Activated CD4-positive, alpha-beta memory T cell treated with anti-CD3 and anti-CD28 coated beads, Interleukin-2, amount 10 ng/mL, durations not matched to agents 7 days and 5 days (primary cell): ENCODE results near the gene ADORA1. TPM values are rescaled to one million over a fixed set of nuclear protein-coding genes. Genes with fewer than 3 reads are reported as not detected.
A peak's percentile ranks its signal among the peaks of the same experiment; 100 is the strongest.

ENCODE experiments used
- CTCF ChIA-PET: fragments of 350-600 bp; sonication (Branson Sonifier 250); formaldehyde crosslinking; loops from one replicate; lab custom pipeline; 2021; ENCODE audit warnings: antibody characterized with exemption, inconsistent platforms; lab: Charles Lee
- POLR2A ChIA-PET: fragments of 350-600 bp; sonication (Branson Sonifier 250); formaldehyde crosslinking; loops from one replicate; lab custom pipeline; 2021; ENCODE audit warnings: antibody characterized with exemption; lab: Charles Lee
- DNase-seq: peaks from one replicate; pipeline ENCODE4 v3.0.0-alpha.2; 2020
- H3K27ac Mint-ChIP-seq: one replicate; pipeline ENCODE4 v1.8.0; 2021; ENCODE audit warnings: mild to moderate bottlenecking, mixed read lengths
- H3K27me3 Mint-ChIP-seq: one replicate; pipeline ENCODE4 v1.8.0; 2021; ENCODE audit warnings: mixed read lengths
- H3K36me3 Mint-ChIP-seq: one replicate; pipeline ENCODE4 v1.8.0; 2021; ENCODE audit warnings: low read depth, mixed read lengths
- H3K4me1 Mint-ChIP-seq: one replicate; pipeline ENCODE4 v1.8.0; 2021; ENCODE audit warnings: mixed read lengths
- H3K4me3 Mint-ChIP-seq: one replicate; pipeline ENCODE4 v1.8.0; 2021; ENCODE audit warnings: mild to moderate bottlenecking, mixed read lengths
- H3K9me3 Mint-ChIP-seq: one replicate; pipeline ENCODE4 v1.8.0; 2021; ENCODE audit warnings: mixed read lengths
- total RNA-seq, 2 experiments: library from RNA; stranded (reverse); gene quantifications; one replicate each; pipeline ENCODE4 v1.2.3, GENCODE V29; 2021

The ADORA1 gene
- total RNA-seq, 2 experiments from 2014 or later, result 0.40 TPM; not detected in 1

GRCh38 chr1:203206129-203206687 is 78.7 kb downstream of the ADORA1 start:
- ChIA-PET CTCF (interaction anchor here (2.5 kb wide), 1 partner anchor 10 kb away, joined by 8 read pairs; no protein-coding TSS in a partner anchor), POLR2A (no interaction called here)
- Mint-ChIP-seq H3K9me3 (no peaks in the 10 kb centered on the region), H3K27ac (no peak overlapping the region), H3K36me3 (no peaks in the 10 kb centered on the region), H3K4me3 (no peak overlapping the region), H3K27me3 (peaks cover 23% of the 10 kb centered on the region), H3K4me1 (peaks cover 1% of the 10 kb centered on the region)
- no peak for DNase-seq

GRCh38 chr1:203207751-203208150 is 80.2 kb downstream of the ADORA1 start:
- Mint-ChIP-seq H3K27ac (no peak overlapping the region), H3K4me1 (peaks cover 1% of the 10 kb centered on the region), H3K27me3 (peaks cover 17% of the 10 kb centered on the region), H3K4me3 (no peak overlapping the region), H3K9me3 (no peaks in the 10 kb centered on the region), H3K36me3 (no peaks in the 10 kb centered on the region)
- CTCF ChIA-PET, result interaction anchor here (2.5 kb wide), 1 partner anchor 8 kb away, joined by 8 read pairs; no protein-coding TSS in a partner anchor
- no peak for DNase-seq
- POLR2A ChIA-PET, result no interaction called here

- peaks cover 1% of the 10 kb centered on the region for H3K4me1 Mint-ChIP-seq
- H3K4me3 Mint-ChIP-seq, result no peak overlapping the region
- H3K27me3 Mint-ChIP-seq, result peaks cover 15% of the 10 kb centered on the region
- DNase-seq, result no peak
- H3K36me3 Mint-ChIP-seq, result no peaks in the 10 kb centered on the region
- CTCF ChIA-PET, result interaction anchor here (2.5 kb wide), 1 partner anchor 8 kb away, joined by 8 read pairs; no protein-coding TSS in a partner anchor
- H3K9me3 Mint-ChIP-seq, result no peaks in the 10 kb centered on the region
- POLR2A ChIA-PET, result no interaction called here
- no peak overlapping the region for H3K27ac Mint-ChIP-seq
Observed at GRCh38 chr1:203208181-203208580, 80.7 kb downstream of the ADORA1 start.

- no peak overlapping the region for H3K27ac Mint-ChIP-seq
- no peak for DNase-seq
- H3K4me1 Mint-ChIP-seq, result peaks cover 1% of the 10 kb centered on the region
- no peak overlapping the region for H3K4me3 Mint-ChIP-seq
- CTCF ChIA-PET, result interaction anchor here (1.4 kb wide), 1 partner anchor 171 kb away, joined by 5 read pairs; no protein-coding TSS in a partner anchor
- POLR2A ChIA-PET, result no interaction called here
- peaks cover 15% of the 10 kb centered on the region for H3K27me3 Mint-ChIP-seq
- no peaks in the 10 kb centered on the region for H3K9me3 Mint-ChIP-seq
- no peaks in the 10 kb centered on the region for H3K36me3 Mint-ChIP-seq
Observed at GRCh38 chr1:203210350-203210749, 82.8 kb downstream of the ADORA1 start.

GRCh38 chr1:203210988-203211387 is 83.5 kb downstream of the ADORA1 start:
- POLR2A ChIA-PET, result no interaction called here

GRCh38 chr1:203211812-203212211 is 84.3 kb downstream of the ADORA1 start:
- no peak overlapping the region for H3K27ac Mint-ChIP-seq
- peaks cover 1% of the 10 kb centered on the region for H3K4me1 Mint-ChIP-seq
- ChIA-PET CTCF (interaction anchor here (1.2 to 1.4 kb wide), 2 partner anchors 40 to 172 kb away, joined by 4 to 5 read pairs; no protein-coding TSS in a partner anchor), POLR2A (no interaction called here)
- no peak for DNase-seq
- H3K27me3 Mint-ChIP-seq, result peaks cover 19% of the 10 kb centered on the region
- no peaks in the 10 kb centered on the region for H3K36me3 Mint-ChIP-seq
- H3K4me3 Mint-ChIP-seq, result no peak overlapping the region
- no peaks in the 10 kb centered on the region for H3K9me3 Mint-ChIP-seq

More at GRCh38 chr1:203210988-203211387, 83.5 kb downstream of the ADORA1 start:
- Mint-ChIP-seq H3K4me3 (no peak overlapping the region), H3K27ac (no peak overlapping the region), H3K4me1 (peaks cover 1% of the 10 kb centered on the region), H3K36me3 (no peaks in the 10 kb centered on the region), H3K9me3 (no peaks in the 10 kb centered on the region), H3K27me3 (peaks cover 15% of the 10 kb centered on the region)
- CTCF ChIA-PET, result interaction anchor here (1.2 to 1.4 kb wide), 2 partner anchors 39 to 172 kb away, joined by 4 to 5 read pairs; no protein-coding TSS in a partner anchor
- no peak for DNase-seq

- H3K4me1 Mint-ChIP-seq, result no peaks in the 10 kb centered on the region
- H3K27ac Mint-ChIP-seq, result no peak overlapping the region
- H3K4me3 Mint-ChIP-seq, result no peak overlapping the region
- peaks cover 17% of the 10 kb centered on the region for H3K27me3 Mint-ChIP-seq
- CTCF ChIA-PET, result no interaction called here
- H3K36me3 Mint-ChIP-seq, result no peaks in the 10 kb centered on the region
- H3K9me3 Mint-ChIP-seq, result no peaks in the 10 kb centered on the region
- POLR2A ChIA-PET, result no interaction called here
- no peak for DNase-seq
Observed at GRCh38 chr1:203213126-203213525, 85.6 kb downstream of the ADORA1 start.

- Mint-ChIP-seq H3K27me3 (peaks cover 17% of the 10 kb centered on the region), H3K27ac (no peak overlapping the region), H3K9me3 (no peaks in the 10 kb centered on the region), H3K4me1 (no peaks in the 10 kb centered on the region), H3K4me3 (no peak overlapping the region), H3K36me3 (no peaks in the 10 kb centered on the region)
- DNase-seq, result no peak
- CTCF ChIA-PET, result interaction anchor here (0.6 to 5.9 kb wide), 7 partner anchors 11 to 292 kb away, joined by 3 to 105 read pairs (median 7); no protein-coding TSS in a partner anchor
- POLR2A ChIA-PET, result interaction anchor here (0.6 kb wide), 1 partner anchor 779 kb away, joined by 3 read pairs; no protein-coding TSS in a partner anchor
Observed at GRCh38 chr1:203214871-203215270, 87.3 kb downstream of the ADORA1 start.

- Mint-ChIP-seq H3K36me3 (no peaks in the 10 kb centered on the region), H3K4me1 (no peaks in the 10 kb centered on the region), H3K9me3 (no peaks in the 10 kb centered on the region), H3K4me3 (no peak overlapping the region), H3K27ac (no peak overlapping the region), H3K27me3 (peaks cover 18% of the 10 kb centered on the region)
- POLR2A ChIA-PET, result interaction anchor here (1.1 kb wide), 1 partner anchor 174 kb away, joined by 4 read pairs; no protein-coding TSS in a partner anchor
- no peak for DNase-seq
- CTCF ChIA-PET, result interaction anchor here (0.9 to 5.9 kb wide), 22 partner anchors 8 to 291 kb away, joined by 3 to 105 read pairs (median 5); partner anchors contain the start of gene MYOG
Observed at GRCh38 chr1:203215573-203215972, 88.0 kb downstream of the ADORA1 start.

GRCh38 chr1:203216274-203217138 is 89.0 kb downstream of the ADORA1 start:
- peaks cover 16% of the 10 kb centered on the region for H3K27me3 Mint-ChIP-seq
- H3K27ac Mint-ChIP-seq, result no peak overlapping the region
- no peaks in the 10 kb centered on the region for H3K36me3 Mint-ChIP-seq
- POLR2A ChIA-PET, result interaction anchor here (1.1 kb wide), 2 partner anchors 21 to 175 kb away, joined by 3 to 4 read pairs; no protein-coding TSS in a partner anchor
- no peaks in the 10 kb centered on the region for H3K9me3 Mint-ChIP-seq
- H3K4me3 Mint-ChIP-seq, result no peak overlapping the region
- peak; percentile 55 for DNase-seq
- no peaks in the 10 kb centered on the region for H3K4me1 Mint-ChIP-seq
- CTCF ChIA-PET, result interaction anchor here (0.6 to 5.9 kb wide), 24 partner anchors 9 to 946 kb away, joined by 3 to 105 read pairs (median 4); partner anchors contain the start of genes CHI3L1 and MYOG
